ENCODE measurements around the gene ERBIN. TPM values are rescaled to one million over a fixed set of nuclear protein-coding genes. Genes with fewer than 3 reads are reported as not detected.
A peak's percentile ranks its signal among the peaks of the same experiment; 100 is the strongest.
"Not testable (repeated sequence)": the region's sequence is repeated elsewhere in the genome, so short reads cannot be mapped to it uniquely, and the experiment has no call there.

ERBIN gene
- 38.0 TPM for total RNA-seq
- long read RNA-seq, full-length matches to known transcripts = 28 of 46 reads
- long read RNA-seq, partial matches to known transcripts = 7 of 46 reads
- long read RNA-seq, other reads (novel, unspliced or antisense) = 11 of 46 reads

GRCh38 chr5:65926276-65926783 lies at the start of gene ERBIN:
Gene ERBIN (plus strand): TSS chr5:65926575. CDS start chr5:65992719, 66,144 bp downstream.
- Histone ChIP-seq H3K27me3 (ENCODE audit: low read depth) (no peaks in the 10 kb centered on the region), H3K4me1 (peaks cover 57% of the 10 kb centered on the region), H3K27ac (replicated peaks) (peak within 1 kb of the TSS; percentile 100), H3K4me3 (peak within 1 kb of the TSS; percentile 92), H3K36me3 (peaks cover 7% of the 10 kb centered on the region), H3K9me3 (replicated peaks) (no peaks in the 10 kb centered on the region)
- peak; percentile 85 for DNase-seq
- intact Hi-C loops (cut with micrococcal nuclease) = loop anchor here (10.0 kb wide), 1 partner anchor 88 kb away; no protein-coding TSS in a partner anchor
- no peak for TF ChIP-seq CTCF (IDR thresholded peaks at IDR 0.05; ENCODE audit: borderline replicate concordance)

GRCh38 chr5:65876970-65877369 lies 49.4 kb upstream of the ERBIN start:
- no peak for TF ChIP-seq CTCF (IDR thresholded peaks at IDR 0.05; ENCODE audit: borderline replicate concordance)
- Histone ChIP-seq H3K4me3 (no peak overlapping the region), H3K4me1 (no peaks in the 10 kb centered on the region), H3K27me3 (ENCODE audit: low read depth) (no peaks in the 10 kb centered on the region), H3K9me3 (replicated peaks) (peaks cover 17% of the 10 kb centered on the region), H3K27ac (replicated peaks) (no peak overlapping the region), H3K36me3 (no peaks in the 10 kb centered on the region)
- no peak for DNase-seq
- intact Hi-C loops (cut with micrococcal nuclease) = no loop called here

GRCh38 chr5:65879668-65880256 lies 46.6 kb upstream of the ERBIN start:
- H3K36me3 ChIP-seq; H3K27ac ChIP-seq (replicated peaks); H3K27me3 ChIP-seq (ENCODE audit: low read depth); H3K4me3 ChIP-seq; intact Hi-C loops (cut with micrococcal nuclease); H3K4me1 ChIP-seq; DNase-seq: not testable (repeated sequence)
- H3K9me3 ChIP-seq (replicated peaks) = peaks cover 17% of the 10 kb centered on the region

- DNase-seq = no peak
- TF ChIP-seq CTCF (IDR thresholded peaks at IDR 0.05; ENCODE audit: borderline replicate concordance) = no peak
- Histone ChIP-seq H3K27ac (replicated peaks) (no peak overlapping the region), H3K4me3 (no peak overlapping the region), H3K27me3 (ENCODE audit: low read depth) (no peaks in the 10 kb centered on the region), H3K4me1 (no peaks in the 10 kb centered on the region), H3K36me3 (no peaks in the 10 kb centered on the region), H3K9me3 (replicated peaks) (peaks cover 17% of the 10 kb centered on the region)
- intact Hi-C loops (cut with micrococcal nuclease) = no loop called here
These were observed 45.8 kb upstream of the ERBIN start for GRCh38 chr5:65880496-65881072.

- Histone ChIP-seq H3K9me3 (replicated peaks) (peaks cover 17% of the 10 kb centered on the region), H3K27ac (replicated peaks) (no peak overlapping the region), H3K4me3 (no peak overlapping the region), H3K27me3 (ENCODE audit: low read depth) (no peaks in the 10 kb centered on the region), H3K36me3 (no peaks in the 10 kb centered on the region), H3K4me1 (no peaks in the 10 kb centered on the region)
- TF ChIP-seq CTCF (IDR thresholded peaks at IDR 0.05; ENCODE audit: borderline replicate concordance) = no peak
- intact Hi-C loops (cut with micrococcal nuclease) = no loop called here
- no peak for DNase-seq
These were observed 44.1 kb upstream of the ERBIN start for GRCh38 chr5:65882278-65882677.

GRCh38 chr5:65883461-65883860 lies 42.9 kb upstream of the ERBIN start:
- H3K4me1 ChIP-seq = no peaks in the 10 kb centered on the region
- no peak overlapping the region for H3K4me3 ChIP-seq
- no peak overlapping the region for H3K27ac ChIP-seq (replicated peaks)
- TF ChIP-seq CTCF (IDR thresholded peaks at IDR 0.05; ENCODE audit: borderline replicate concordance) = no peak
- DNase-seq = no peak
- H3K9me3 ChIP-seq (replicated peaks) = peaks cover 8% of the 10 kb centered on the region
- intact Hi-C loops (cut with micrococcal nuclease) = no loop called here
- H3K27me3 ChIP-seq (ENCODE audit: low read depth) = no peaks in the 10 kb centered on the region
- H3K36me3 ChIP-seq = no peaks in the 10 kb centered on the region

All from left ventricle myocardium inferior (tissue), 1 donor.